Thoracic aorta (tissue), 2 donors: Measurements from ENCODE around the gene CBL. TPM values are rescaled to one million over a fixed set of nuclear protein-coding genes. Genes with fewer than 3 reads are reported as not detected.

ENCODE experiments used
- ATAC-seq: fragments of 150-250 bp; one replicate; pipeline ENCODE4 v1.8.0; 2017; ENCODE audit warnings: low read depth; ENCODE audit not compliant: insufficient number of reproducible peaks, low FRiP score
- DNase-seq: peaks from one replicate; pipeline ENCODE4 v3.0.0-alpha.2; 2020; ENCODE audit warnings: low spot score
- H3K27ac ChIP-seq, 2 donors: fragments of 200-600 bp; sonication (generic); 1 replicate in 1 of 2; 2 replicates in 1 of 2; pipeline ENCODE4 v1.5.1; 2016; ENCODE audit warnings: mild to moderate bottlenecking in 2 of 2, moderate library complexity in 2 of 2
- H3K27me3 ChIP-seq: fragments of 200-600 bp; sonication (generic); replicated peaks from 2 replicates; pipeline ENCODE4 v1.6.0; 2016; ENCODE audit warnings: mild to moderate bottlenecking; ENCODE audit not compliant: insufficient read depth
- H3K36me3 ChIP-seq: fragments of 200-600 bp; sonication (generic); one replicate; pipeline ENCODE4 v1.5.1; 2016
- H3K4me1 ChIP-seq, 2 donors: fragments of 200-600 bp; sonication (generic); 1 replicate in 1 of 2; 2 replicates in 1 of 2; pipeline versions ENCODE4 v1.5.1 to v1.6.0; 2016; ENCODE audit warnings: low read depth in 2 of 2, mild to moderate bottlenecking in 1 of 2; ENCODE audit not compliant: control insufficient read depth in 1 of 2
- H3K4me3 ChIP-seq: fragments of 200-600 bp; sonication (generic); 2 replicates; pipeline ENCODE4 v1.5.1; 2016; ENCODE audit warnings: mild to moderate bottlenecking
- H3K9me3 ChIP-seq: fragments of 200-600 bp; sonication (generic); 2 replicates; pipeline ENCODE4 v1.5.1; 2016
- total RNA-seq, 2 donors: library from RNA; depleted of rRNA; stranded (reverse); fragments of >200 nt; gene quantifications; one replicate each; pipeline versions ENCODE4 v1.1.0 to v1.2.3, GENCODE V29; 2016
- TF ChIP-seq, protein P1 (sequence below): fragments of 200-600 bp; sonication (generic); IDR thresholded peaks from one replicate; pipeline ENCODE4 v1.5.1; 2019; ENCODE audit warnings: antibody characterized with exemption

CBL gene
- total RNA-seq, 2 donors from 2014 or later: 21.0 to 23.2 TPM

DNA sequence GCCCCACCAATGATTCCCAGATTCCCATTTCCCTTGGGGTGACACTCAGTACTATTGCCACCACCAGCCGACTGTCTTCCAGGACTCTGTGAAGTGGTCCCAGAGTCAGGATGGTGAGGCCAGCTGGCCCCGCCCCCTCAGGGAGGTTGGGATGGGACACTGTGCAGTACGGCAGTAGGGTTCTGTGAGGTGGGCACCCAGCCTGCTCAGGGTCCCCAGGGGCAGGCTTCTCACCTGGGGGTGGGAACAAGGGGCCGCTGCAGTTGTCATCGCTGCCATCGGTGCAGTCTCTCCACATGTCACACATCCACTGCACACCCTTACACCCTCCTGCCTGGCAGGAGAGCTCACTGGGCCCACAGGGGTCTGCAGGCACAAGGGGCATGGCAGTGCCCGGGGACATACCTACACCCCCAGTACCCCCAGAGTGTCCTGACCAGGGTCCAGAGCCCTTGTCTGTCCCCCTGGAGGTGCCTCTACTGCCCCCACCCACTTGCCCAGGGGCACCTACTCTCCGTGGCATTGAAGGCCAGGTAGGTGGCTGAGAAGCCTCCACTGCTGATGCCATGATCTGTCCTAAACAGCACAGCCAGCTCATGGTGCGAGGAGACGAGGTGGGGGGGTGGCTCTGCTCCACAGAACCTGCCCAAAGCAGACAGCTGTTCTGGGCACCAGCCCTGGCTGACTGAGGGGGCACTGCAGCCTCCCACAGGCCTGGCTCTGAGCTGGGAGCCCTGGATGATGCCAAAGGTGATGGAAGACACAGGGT lies 136.4 kb downstream of the CBL start:
- ATAC-seq: no peak

DNA sequence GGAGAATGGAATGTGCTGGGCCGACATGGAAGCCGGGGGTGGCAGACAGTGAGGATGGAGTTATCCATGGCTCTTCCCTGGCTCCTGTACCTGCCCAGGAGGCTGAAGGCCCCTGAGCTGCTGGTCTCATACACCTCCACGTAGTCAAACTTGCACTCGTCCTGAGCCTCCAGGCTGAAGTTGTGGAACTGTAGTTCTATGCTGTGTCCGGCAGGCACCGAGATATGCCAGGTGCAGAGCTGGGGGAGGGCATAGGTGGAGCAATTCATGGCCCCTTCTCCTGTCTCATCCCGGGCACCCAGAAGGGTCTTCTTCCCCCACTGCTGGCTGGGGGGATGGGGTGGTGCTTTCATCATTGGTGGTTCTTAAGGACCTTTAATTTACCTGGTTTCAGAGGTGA lies 137.6 kb downstream of the CBL start:
- DNase-seq (no peak), ATAC-seq (no peak)
- Histone ChIP-seq H3K27ac (no peak overlapping the region), H3K27me3 (no peaks in the 10 kb centered on the region), H3K4me1 (peaks cover 11 to 24% of the 10 kb centered on the region in 2 donors), H3K36me3 (no peaks in the 10 kb centered on the region), H3K4me3 (no peak overlapping the region), H3K9me3 (no peaks in the 10 kb centered on the region)
- TF ChIP-seq, protein P1, sequence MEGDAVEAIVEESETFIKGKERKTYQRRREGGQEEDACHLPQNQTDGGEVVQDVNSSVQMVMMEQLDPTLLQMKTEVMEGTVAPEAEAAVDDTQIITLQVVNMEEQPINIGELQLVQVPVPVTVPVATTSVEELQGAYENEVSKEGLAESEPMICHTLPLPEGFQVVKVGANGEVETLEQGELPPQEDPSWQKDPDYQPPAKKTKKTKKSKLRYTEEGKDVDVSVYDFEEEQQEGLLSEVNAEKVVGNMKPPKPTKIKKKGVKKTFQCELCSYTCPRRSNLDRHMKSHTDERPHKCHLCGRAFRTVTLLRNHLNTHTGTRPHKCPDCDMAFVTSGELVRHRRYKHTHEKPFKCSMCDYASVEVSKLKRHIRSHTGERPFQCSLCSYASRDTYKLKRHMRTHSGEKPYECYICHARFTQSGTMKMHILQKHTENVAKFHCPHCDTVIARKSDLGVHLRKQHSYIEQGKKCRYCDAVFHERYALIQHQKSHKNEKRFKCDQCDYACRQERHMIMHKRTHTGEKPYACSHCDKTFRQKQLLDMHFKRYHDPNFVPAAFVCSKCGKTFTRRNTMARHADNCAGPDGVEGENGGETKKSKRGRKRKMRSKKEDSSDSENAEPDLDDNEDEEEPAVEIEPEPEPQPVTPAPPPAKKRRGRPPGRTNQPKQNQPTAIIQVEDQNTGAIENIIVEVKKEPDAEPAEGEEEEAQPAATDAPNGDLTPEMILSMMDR: no peak

More for the DNA sequence above, 136.4 kb downstream of the CBL start:
- TF ChIP-seq, protein P1: no peak
- H3K27ac ChIP-seq: no peak overlapping the region
- H3K27me3 ChIP-seq: no peaks in the 10 kb centered on the region
- no peak for DNase-seq
- peaks cover 12 to 36% of the 10 kb centered on the region in 2 donors for H3K4me1 ChIP-seq
- H3K36me3 ChIP-seq: no peaks in the 10 kb centered on the region
- H3K4me3 ChIP-seq: no peak overlapping the region
- H3K9me3 ChIP-seq: no peaks in the 10 kb centered on the region

DNA sequence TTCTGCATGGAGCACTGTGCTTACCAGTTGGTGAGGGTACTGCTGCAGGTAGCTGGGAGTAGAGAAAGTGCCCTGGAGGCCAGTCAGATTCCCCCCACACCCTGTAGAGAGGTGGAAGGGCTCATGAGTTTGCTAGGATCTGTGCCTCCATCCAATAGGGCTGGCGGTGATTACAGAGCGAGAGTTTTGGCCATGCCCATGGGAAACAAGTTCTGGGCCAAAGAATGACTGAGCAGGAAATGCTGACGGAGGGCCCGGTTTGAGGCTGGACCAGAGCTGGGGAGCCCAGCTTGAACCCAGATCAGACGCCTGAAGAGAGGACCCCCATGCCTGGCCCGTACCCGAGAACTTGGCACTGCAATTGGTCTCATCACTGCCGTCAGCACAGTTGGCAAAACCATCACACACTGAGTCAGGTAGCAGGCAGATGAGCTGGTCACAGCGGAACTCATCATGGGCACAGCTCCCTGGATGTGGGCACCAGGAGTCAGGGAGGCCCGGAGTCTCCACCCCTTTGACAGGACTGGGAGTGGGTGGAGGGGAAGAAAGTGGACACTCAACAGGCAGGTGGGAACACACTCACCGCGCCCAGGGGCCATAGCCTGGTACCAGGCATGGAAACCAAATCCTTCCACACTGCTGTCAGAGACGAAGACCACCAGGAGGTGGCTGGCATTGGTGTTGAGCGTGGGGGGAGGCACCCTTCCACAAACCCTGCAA lies 138.3 kb downstream of the CBL start:
- ATAC-seq (no peak), DNase-seq (no peak)
- Histone ChIP-seq H3K27ac (no peak overlapping the region), H3K4me1 (peaks cover 4 to 17% of the 10 kb centered on the region in 2 donors), H3K9me3 (no peaks in the 10 kb centered on the region), H3K36me3 (no peaks in the 10 kb centered on the region), H3K27me3 (no peaks in the 10 kb centered on the region), H3K4me3 (no peak overlapping the region)
- TF ChIP-seq, protein P1: no peak

DNA sequence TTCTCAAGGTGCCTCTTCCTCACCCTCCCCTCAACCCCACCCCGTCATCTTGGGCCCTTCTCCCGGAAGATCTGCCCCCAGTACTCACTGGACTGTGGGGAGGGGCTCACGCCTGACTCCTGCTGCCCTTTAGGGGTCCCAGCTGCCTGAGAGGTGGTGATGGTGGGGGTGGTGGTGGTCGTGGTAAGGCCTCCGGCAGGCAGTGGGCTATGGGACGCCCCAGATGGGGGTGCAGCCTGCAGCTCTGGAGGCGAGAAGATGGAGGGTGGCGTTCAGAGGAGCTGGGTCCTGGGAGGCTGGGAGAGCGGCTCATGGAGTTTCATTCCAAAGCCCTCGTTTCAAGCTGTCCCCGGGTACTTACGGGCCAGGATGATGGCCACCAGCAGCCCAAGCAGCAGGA lies 139.5 kb downstream of the CBL start:
- H3K9me3 ChIP-seq: no peaks in the 10 kb centered on the region
- TF ChIP-seq, protein P1: no peak
- H3K27ac ChIP-seq: no peak overlapping the region
- ATAC-seq (no peak), DNase-seq (no peak)
- no peak overlapping the region for H3K4me3 ChIP-seq
- H3K36me3 ChIP-seq: no peaks in the 10 kb centered on the region
- H3K4me1 ChIP-seq: peaks cover 4 to 9% of the 10 kb centered on the region in 2 donors
- no peaks in the 10 kb centered on the region for H3K27me3 ChIP-seq

DNA sequence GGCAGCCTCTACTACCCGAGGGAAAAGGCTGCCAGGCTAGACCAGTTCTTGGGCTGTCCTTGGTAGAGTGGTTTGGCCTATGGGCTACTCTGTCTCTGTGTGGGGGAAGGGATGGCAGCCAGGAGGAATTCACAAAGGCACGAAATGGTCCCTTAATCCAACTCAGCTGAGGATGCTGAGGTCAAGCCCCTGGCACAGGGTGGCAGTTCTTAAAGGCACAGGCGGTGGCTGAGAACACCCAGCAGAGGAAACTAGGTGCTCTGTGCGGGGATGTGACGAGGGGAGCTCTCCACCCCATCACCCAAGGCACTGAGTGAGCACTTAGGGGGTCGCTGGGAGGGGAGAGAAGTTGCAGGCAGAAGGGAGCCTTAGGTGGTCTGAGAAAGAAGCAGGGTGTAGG lies 140.5 kb downstream of the CBL start, which contains the start of gene MFRP:
TSS of gene MFRP (minus strand) at position 101 of the 400 bp plus-strand sequence. CDS start 192 bp downstream, outside the sequence.
- H3K27ac ChIP-seq: no peak within 1 kb of the TSS
- H3K9me3 ChIP-seq: no peaks in the 10 kb centered on the region
- no peak for DNase-seq
- no peaks in the 10 kb centered on the region for H3K4me1 ChIP-seq
- H3K4me3 ChIP-seq: no peak within 1 kb of the TSS
- TF ChIP-seq, protein P1: no peak
- no peaks in the 10 kb centered on the region for H3K27me3 ChIP-seq
- H3K36me3 ChIP-seq: no peaks in the 10 kb centered on the region
- ATAC-seq: no peak
